Spinal cord (tissue), 10 donors: ENCODE data around the gene ZNF554. TPM values are rescaled to one million over a fixed set of nuclear protein-coding genes. Genes with fewer than 3 reads are reported as not detected.
"Not testable (repeated sequence)": the region's sequence is repeated elsewhere in the genome, so short reads cannot be mapped to it uniquely, and the experiment has no call there.

Experiments used
- DNase-seq, 6 donors: peaks; one replicate each; pipeline versions ENCODE4 v3.0.0 to v3.0.0-alpha.2; 2013 to 2015; ENCODE audit warnings: low spot score in 6 of 6, low read depth in 4 of 6
- H3K27ac ChIP-seq: one replicate; pipeline ENCODE4 v1.5.1; 2013; ENCODE audit warnings: low read depth, low read length, control low read depth
- H3K27me3 ChIP-seq: one replicate; pipeline ENCODE4 v1.6.1; 2013; ENCODE audit warnings: low read length; ENCODE audit not compliant: control insufficient read depth, insufficient read depth
- H3K36me3 ChIP-seq: one replicate; pipeline ENCODE4 v1.6.1; 2013; ENCODE audit warnings: low read length; ENCODE audit not compliant: control insufficient read depth, insufficient read depth
- H3K4me1 ChIP-seq: one replicate; pipeline ENCODE4 v1.6.1; 2013; ENCODE audit warnings: low read length; ENCODE audit not compliant: control insufficient read depth, insufficient read depth
- H3K4me3 ChIP-seq: one replicate; pipeline ENCODE4 v1.5.1; 2013; ENCODE audit warnings: low read depth, low read length, control low read depth
- H3K9me3 ChIP-seq: one replicate; pipeline ENCODE4 v1.6.1; 2013; ENCODE audit warnings: low read length; ENCODE audit not compliant: control insufficient read depth, insufficient read depth
- WGBS: methylation state at CpG from one replicate; pipeline ENCODE4 v1.1.5; 2013; ENCODE audit warnings: missing lambda C conversion rate; ENCODE audit not compliant: insufficient coverage; 5-methylcytosine and 5-hydroxymethylcytosine counted together
- polyA plus RNA-seq, 2 donors: library from polyadenylated mRNA; unstranded; fragments of 120-200 nt; gene quantifications; one replicate each; pipeline ENCODE4 v1.2.1, GENCODE V29; 2013; ENCODE audit not compliant: insufficient read length in 2 of 2
- total RNA-seq, 2 donors: library from RNA; depleted of rRNA in 1 of 2; stranded (reverse); fragments of 120-200 nt in 1 of 2; fragments of >200 nt in 1 of 2; gene quantifications; one replicate each; pipeline versions ENCODE4 v1.2.3 to v1.2.4, GENCODE V29; 2013 to 2014
- donor health status: healthy.

ZNF554 gene
- total and polyA plus RNA-seq, 4 donors: 10.0 to 14.7 (median 11.2) TPM

GRCh38 chr19:2863816-2864215 is 44.1 kb downstream of the ZNF554 start:
- no peak overlapping the region for H3K27ac ChIP-seq
- no peak for DNase-seq
- no peak overlapping the region for H3K4me3 ChIP-seq
- H3K27me3 ChIP-seq: no peaks in the 10 kb centered on the region
- no peaks in the 10 kb centered on the region for H3K9me3 ChIP-seq
- H3K4me1 ChIP-seq: no peaks in the 10 kb centered on the region
- H3K36me3 ChIP-seq: peaks cover 7% of the 10 kb centered on the region
- 75% methylated on average over 9 of the region's 10 CpGs for WGBS

GRCh38 chr19:2865334-2866100 is 45.8 kb downstream of the ZNF554 start:
- no peak for DNase-seq
- H3K9me3 ChIP-seq: no peaks in the 10 kb centered on the region
- H3K36me3 ChIP-seq: no peaks in the 10 kb centered on the region
- H3K4me1 ChIP-seq: no peaks in the 10 kb centered on the region
- no peak overlapping the region for H3K4me3 ChIP-seq
- WGBS: 61% methylated on average over 8 of the region's 12 CpGs
- H3K27me3 ChIP-seq: no peaks in the 10 kb centered on the region
- H3K27ac ChIP-seq: no peak overlapping the region

- H3K4me1 ChIP-seq: no peaks in the 10 kb centered on the region
- no peak overlapping the region for H3K27ac ChIP-seq
- 83% methylated on average over 8 of the region's 8 CpGs for WGBS
- H3K9me3 ChIP-seq: no peaks in the 10 kb centered on the region
- H3K4me3 ChIP-seq: no peak overlapping the region
- DNase-seq: no peak
- H3K36me3 ChIP-seq: no peaks in the 10 kb centered on the region
- no peaks in the 10 kb centered on the region for H3K27me3 ChIP-seq
Observed at GRCh38 chr19:2866495-2867024, 46.9 kb downstream of the ZNF554 start.

GRCh38 chr19:2867025-2867991 is 47.6 kb downstream of the ZNF554 start, which contains the start of gene ZNF556:
Gene ZNF556 (plus strand): TSS chr19:2867335. CDS start chr19:2867422, 87 bp downstream.
- Histone ChIP-seq H3K27me3 (no peaks in the 10 kb centered on the region), H3K9me3 (peaks cover 2% of the 10 kb centered on the region), H3K36me3 (no peaks in the 10 kb centered on the region), H3K27ac (no peak within 1 kb of the TSS), H3K4me1 (no peaks in the 10 kb centered on the region), H3K4me3 (no peak within 1 kb of the TSS)
- WGBS: 78% methylated on average over 22 of the region's 36 CpGs
- no peak for DNase-seq

GRCh38 chr19:2869618-2870017 is 50.0 kb downstream of the ZNF554 start:
- Histone ChIP-seq H3K27ac (no peak overlapping the region), H3K4me1 (no peaks in the 10 kb centered on the region), H3K36me3 (no peaks in the 10 kb centered on the region), H3K4me3 (no peak overlapping the region), H3K27me3 (no peaks in the 10 kb centered on the region), H3K9me3 (peaks cover 2% of the 10 kb centered on the region)
- DNase-seq: no peak
- 78% methylated on average over 10 of the region's 10 CpGs for WGBS

GRCh38 chr19:2872175-2872574 is 52.5 kb downstream of the ZNF554 start:
- WGBS: 50% methylated on average over 1 of the region's 11 CpGs
- H3K4me1 ChIP-seq, H3K4me3 ChIP-seq, DNase-seq, H3K27me3 ChIP-seq, H3K36me3 ChIP-seq, H3K27ac ChIP-seq, H3K9me3 ChIP-seq: not testable (repeated sequence)

- H3K27me3 ChIP-seq: no peaks in the 10 kb centered on the region
- H3K36me3 ChIP-seq: no peaks in the 10 kb centered on the region
- 94% methylated on average over 16 of the region's 32 CpGs for WGBS
- no peak overlapping the region for H3K4me3 ChIP-seq
- no peak for DNase-seq
- H3K9me3 ChIP-seq: peaks cover 9% of the 10 kb centered on the region
- H3K27ac ChIP-seq: no peak overlapping the region
- no peaks in the 10 kb centered on the region for H3K4me1 ChIP-seq
Observed at GRCh38 chr19:2877398-2878331, 58.0 kb downstream of the ZNF554 start.

- 83% methylated on average over 7 of the region's 14 CpGs for WGBS
- no peaks in the 10 kb centered on the region for H3K36me3 ChIP-seq
- H3K27me3 ChIP-seq: no peaks in the 10 kb centered on the region
- H3K27ac ChIP-seq: no peak overlapping the region
- no peak overlapping the region for H3K4me3 ChIP-seq
- H3K4me1 ChIP-seq: no peaks in the 10 kb centered on the region
- DNase-seq: no peak
- no peaks in the 10 kb centered on the region for H3K9me3 ChIP-seq
Observed at GRCh38 chr19:2883686-2884439, 64.2 kb downstream of the ZNF554 start.
